IMR-90 (cell line): ENCODE measurements around the gene STAG1. TPM values are rescaled to one million over a fixed set of nuclear protein-coding genes. Genes with fewer than 3 reads are reported as not detected.
A peak's percentile ranks its signal among the peaks of the same experiment; 100 is the strongest.

Experiments
- ATAC-seq: fragments of 200-7000 bp; cut with Tn5 transposase; 2 replicates; pipeline ENCODE4 v1.9.1; 2020; ENCODE audit warnings: low read depth, mild to moderate bottlenecking, moderate library complexity
- BruUV-seq: library from RNA; stranded (reverse); fragments of 400-500 nt; replicated peaks from 2 replicates; lab custom pipeline; 2021; lab: Mats Ljungman, UMichigan
- CTCF ChIA-PET: fragments of 300-600 bp; formaldehyde crosslinking; extraction: SDS; loops from one replicate; lab custom pipeline; 2021; ENCODE audit warnings: antibody characterized with exemption; lab: Yijun Ruan, JAX
- POLR2A ChIA-PET: fragments of 300-600 bp; sonication (Branson Sonifier 250); formaldehyde crosslinking; loops from one replicate; lab custom pipeline; 2022; ENCODE audit warnings: antibody characterized with exemption; ENCODE audit not compliant: unreplicated experiment; lab: Charles Lee
- DNase-seq: peaks from one replicate; pipeline ENCODE4 v3.0.0; 2013
- H2AFZ ChIP-seq: replicated peaks from 2 replicates; pipeline ENCODE3; 2013; ENCODE audit warnings: low read length, mild to moderate bottlenecking; ENCODE audit not compliant: poor library complexity
- H2AK5ac ChIP-seq: 2 replicates; pipeline ENCODE4 v1.6.1; 2013; ENCODE audit warnings: low read depth, low read length, inconsistent platforms
- H2AK9ac ChIP-seq: replicated peaks from 2 replicates; pipeline ENCODE3; 2013; ENCODE audit warnings: mild to moderate bottlenecking, low read depth, low read length, moderate library complexity; ENCODE audit not compliant: poor library complexity
- H2BK120ac ChIP-seq: 2 replicates; pipeline ENCODE4 v1.6.1; 2013; ENCODE audit warnings: low read depth, low read length, inconsistent platforms
- H2BK15ac ChIP-seq: 3 replicates; pipeline ENCODE4 v1.6.1; 2013; ENCODE audit warnings: low read depth, low read length, inconsistent platforms
- H2BK20ac ChIP-seq: 2 replicates; pipeline ENCODE4 v1.6.1; 2013; ENCODE audit warnings: low read depth, mild to moderate bottlenecking, inconsistent platforms, low read length, moderate library complexity
- H2BK5ac ChIP-seq: 2 replicates; pipeline ENCODE4 v1.6.1; 2013; ENCODE audit warnings: mild to moderate bottlenecking, low read depth, low read length, inconsistent platforms; ENCODE audit not compliant: poor library complexity, severe bottlenecking
- H3K14ac ChIP-seq: replicated peaks from 2 replicates; pipeline ENCODE4 v1.6.1; 2013; ENCODE audit warnings: low read depth, low read length, inconsistent platforms
- H3K18ac ChIP-seq: 2 replicates; pipeline ENCODE4 v1.6.1; 2013; ENCODE audit warnings: low read depth, low read length, control low read depth
- H3K23ac ChIP-seq: 2 replicates; pipeline ENCODE4 v1.6.1; 2013; ENCODE audit warnings: low read depth, low read length, inconsistent platforms
- H3K27ac ChIP-seq: 2 replicates; pipeline ENCODE4 v1.5.1; 2013; ENCODE audit warnings: mild to moderate bottlenecking, control low read depth, low read length; ENCODE audit not compliant: insufficient read depth
- H3K27me3 ChIP-seq: 2 replicates; pipeline ENCODE4 v1.6.1; 2013; ENCODE audit warnings: low read length; ENCODE audit not compliant: control insufficient read depth, insufficient read depth
- H3K36me3 ChIP-seq: 2 replicates; pipeline ENCODE4 v1.6.1; 2013; ENCODE audit warnings: low read length, mixed read lengths; ENCODE audit not compliant: control insufficient read depth, insufficient read depth
- H3K4ac ChIP-seq: 2 replicates; pipeline ENCODE4 v1.6.1; 2013; ENCODE audit warnings: low read depth, low read length, inconsistent platforms
- H3K4me1 ChIP-seq: 2 replicates; pipeline ENCODE4 v1.6.1; 2013; ENCODE audit warnings: low read length, mixed read lengths; ENCODE audit not compliant: control insufficient read depth, insufficient read depth
- H3K4me2 ChIP-seq: 2 replicates; pipeline ENCODE4 v1.6.1; 2013; ENCODE audit warnings: low read depth, mild to moderate bottlenecking, control low read depth, low read length, moderate library complexity
- H3K4me3 ChIP-seq: 2 replicates; pipeline ENCODE4 v1.5.1; 2013; ENCODE audit warnings: low read depth, mild to moderate bottlenecking, control low read depth, low read length, moderate library complexity; ENCODE audit not compliant: insufficient read depth
- H3K56ac ChIP-seq: 2 replicates; pipeline ENCODE4 v1.6.1; 2013; ENCODE audit warnings: low read length, inconsistent platforms; ENCODE audit not compliant: insufficient read depth; ENCODE audit errors: extremely low read depth
- H3K79me1 ChIP-seq, 2 experiments: 2 replicates each; pipeline ENCODE4 v1.6.1; 2013; ENCODE audit warnings: low read length in 2 of 2, inconsistent platforms in 1 of 2, low read depth in 1 of 2
- H3K9ac ChIP-seq: 2 replicates; pipeline ENCODE4 v1.6.1; 2013; ENCODE audit warnings: low read depth, low read length, control low read depth
- H3K9me1 ChIP-seq: 2 replicates; pipeline ENCODE4 v1.6.1; 2013; ENCODE audit warnings: low read length, inconsistent platforms; ENCODE audit not compliant: insufficient read depth
- H3K9me3 ChIP-seq: 2 replicates; pipeline ENCODE4 v1.6.1; 2013; ENCODE audit warnings: low read length; ENCODE audit not compliant: control insufficient read depth, insufficient read depth
- H4K20me1 ChIP-seq: 2 replicates; pipeline ENCODE4 v1.6.1; 2013; ENCODE audit warnings: low read length, inconsistent platforms; ENCODE audit not compliant: insufficient read depth
- H4K5ac ChIP-seq: 2 replicates; pipeline ENCODE4 v1.6.1; 2013; ENCODE audit warnings: mild to moderate bottlenecking, low read depth, low read length, control low read depth
- H4K8ac ChIP-seq, 2 experiments: 2 replicates each; pipeline ENCODE4 v1.6.1; 2013; ENCODE audit warnings: low read depth in 2 of 2, low read length in 2 of 2, control low read depth in 1 of 2, inconsistent platforms in 1 of 2
- H4K91ac ChIP-seq: 2 replicates; pipeline ENCODE4 v1.6.1; 2013; ENCODE audit warnings: low read depth, low read length, inconsistent platforms; ENCODE audit not compliant: insufficient read depth
- BHLHE40 ChIP-seq: fragments of 150-350 bp; IDR thresholded peaks from 2 replicates; pipeline ENCODE4 v1.6.1; 2016; ENCODE audit warnings: mild to moderate bottlenecking, low read depth, low read length
- RFX5 ChIP-seq: IDR thresholded peaks from 2 replicates; pipeline ENCODE4 v1.8.0; 2012; ENCODE audit warnings: low read depth, mild to moderate bottlenecking, low read length, moderate library complexity
- WGBS, 2 experiments: methylation state at CpG; one replicate each; pipeline versions ENCODE4 v1.1.5 to v1.1.7; 2013; ENCODE audit warnings: missing lambda C conversion rate in 2 of 2; ENCODE audit not compliant: insufficient read length in 1 of 2; ENCODE audit errors: extremely low coverage in 2 of 2; 5-methylcytosine and 5-hydroxymethylcytosine counted together
- dilution Hi-C: fragments of 300-500 bp; cut with HindIII; formaldehyde crosslinking; loops from one replicate; pipeline ENCODE4 v1.14.3; 2018; ENCODE audit warnings: low sequenced_read_pairs; ENCODE audit not compliant: unreplicated experiment
- in situ Hi-C: fragments of 300-500 bp; cut with MboI; formaldehyde crosslinking; loops from 3 replicates; pipeline ENCODE4 v1.14.3; 2019; ENCODE audit warnings: low sequenced_read_pairs, inconsistent platforms, mixed read lengths
- intact Hi-C: fragments of 100-400 bp; cut with micrococcal nuclease; formaldehyde crosslinking; loops from 2 replicates; pipeline ENCODE4 v1.10.0; 2022
- polyA plus RNA-seq, 3 experiments: library from polyadenylated mRNA; depleted of rRNA; stranded (reverse); fragments of >200 nt; gene quantifications; 2 replicates each; pipeline ENCODE4 v1.2.3, GENCODE V29; 2012; ENCODE audit warnings: low replicate concordance in 1 of 3
- total RNA-seq: library from RNA; depleted of rRNA; stranded (reverse); fragments of >200 nt; gene quantifications from 2 replicates; pipeline ENCODE4 v1.2.3, GENCODE V29; 2012
- TF ChIP-seq, protein P1 (sequence below): conservative IDR thresholded peaks from 2 replicates; pipeline ENCODE4 v1.5.1; 2012; ENCODE audit warnings: mild to moderate bottlenecking, low read depth, low read length, improper control_type of control experiment

STAG1 gene
- total and polyA plus RNA-seq, 2 of the 4 experiments (the other 2 are of a cell fraction) = 9.6 to 32.3 TPM

DNA sequence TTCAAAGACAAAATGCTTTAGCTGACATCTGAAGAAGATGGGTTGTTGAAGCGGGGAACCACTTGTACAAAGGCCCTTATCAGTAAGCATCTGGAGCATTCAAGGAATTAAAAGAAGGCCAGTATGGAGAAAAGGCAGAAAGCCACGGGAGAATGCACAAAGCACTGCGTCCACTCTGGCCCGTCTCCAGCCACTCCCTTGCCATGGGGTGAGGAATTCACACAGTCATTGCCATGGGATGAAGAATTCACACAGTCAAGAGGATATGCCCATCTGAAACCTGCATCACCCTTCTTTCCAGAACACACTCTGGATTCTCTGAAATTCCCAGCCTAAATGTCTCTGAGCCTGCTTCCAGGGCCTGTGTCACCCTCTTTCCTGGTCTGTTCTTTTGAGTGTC lies 26.7 kb upstream of the STAG1 start:
- dilution Hi-C loops = no loop called here
- Histone ChIP-seq H3K27me3 (no peaks in the 10 kb centered on the region), H3K56ac (no peak overlapping the region), H3K27ac (no peak overlapping the region), H2AK5ac (0 out of 2 replicates have a peak overlapping the region, but pooled peaks have one; percentile 3), H4K91ac (peak overlapping the region; percentile 70), H3K4me2 (peak overlapping the region; percentile 2; the same call in 1 of the 2 replicates), H2AFZ (peak overlapping the region; percentile 46), H4K20me1 (no peaks in the 10 kb centered on the region), H2BK120ac (peak overlapping the region; percentile 74), H3K79me1 (no peaks in the 10 kb centered on the region), H3K9me1 (no peaks in the 10 kb centered on the region), H4K5ac (peak overlapping the region; percentile 81), H3K4me1 (peaks cover 9% of the 10 kb centered on the region), H3K9ac (no peak overlapping the region), H3K14ac (peak overlapping the region; percentile 80), H2BK20ac (peak overlapping the region; percentile 54), H3K18ac (peak overlapping the region; percentile 95), H3K23ac (peak overlapping the region; percentile 18; the same call in 1 of the 2 replicates), H3K9me3 (no peaks in the 10 kb centered on the region), H2BK5ac (peak overlapping the region; percentile 20), H3K36me3 (no peaks in the 10 kb centered on the region), H2BK15ac (no peak overlapping the region), H3K4ac (peak overlapping the region; percentile 84), H2AK9ac (peak overlapping the region; percentile 22), H4K8ac (peak overlapping the region in 1 of 2 experiments; percentile 27; a peak in 1 of 4 replicates), H3K4me3 (no peak overlapping the region)
- TF ChIP-seq RFX5 (no peak), BHLHE40 (no peak)
- TF ChIP-seq, protein P1, sequence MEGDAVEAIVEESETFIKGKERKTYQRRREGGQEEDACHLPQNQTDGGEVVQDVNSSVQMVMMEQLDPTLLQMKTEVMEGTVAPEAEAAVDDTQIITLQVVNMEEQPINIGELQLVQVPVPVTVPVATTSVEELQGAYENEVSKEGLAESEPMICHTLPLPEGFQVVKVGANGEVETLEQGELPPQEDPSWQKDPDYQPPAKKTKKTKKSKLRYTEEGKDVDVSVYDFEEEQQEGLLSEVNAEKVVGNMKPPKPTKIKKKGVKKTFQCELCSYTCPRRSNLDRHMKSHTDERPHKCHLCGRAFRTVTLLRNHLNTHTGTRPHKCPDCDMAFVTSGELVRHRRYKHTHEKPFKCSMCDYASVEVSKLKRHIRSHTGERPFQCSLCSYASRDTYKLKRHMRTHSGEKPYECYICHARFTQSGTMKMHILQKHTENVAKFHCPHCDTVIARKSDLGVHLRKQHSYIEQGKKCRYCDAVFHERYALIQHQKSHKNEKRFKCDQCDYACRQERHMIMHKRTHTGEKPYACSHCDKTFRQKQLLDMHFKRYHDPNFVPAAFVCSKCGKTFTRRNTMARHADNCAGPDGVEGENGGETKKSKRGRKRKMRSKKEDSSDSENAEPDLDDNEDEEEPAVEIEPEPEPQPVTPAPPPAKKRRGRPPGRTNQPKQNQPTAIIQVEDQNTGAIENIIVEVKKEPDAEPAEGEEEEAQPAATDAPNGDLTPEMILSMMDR = no peak
- no TSS peak for BruUV-seq
- DNase-seq = peak; percentile 19
- ChIA-PET CTCF (no interaction called here), POLR2A (no interaction called here)
- in situ Hi-C loops = no loop called here
- ATAC-seq = peak; percentile 53
- intact Hi-C loops = no loop called here
- 80% methylated on average over 1 of the region's 4 CpGs; no CpG with 5 or more reads in 1 of the 2 experiments for WGBS, 2 experiments
